Mucosa of descending colon (tissue), 3 donors: ENCODE measurements around the gene CFAP61. TPM values are rescaled to one million over a fixed set of nuclear protein-coding genes. Genes with fewer than 3 reads are reported as not detected.

Source experiments
- ATAC-seq: fragments of 200-7000 bp; cut with Tn5 transposase; one replicate; pipeline ENCODE4 v1.9.1; 2020; ENCODE audit warnings: mild to moderate bottlenecking, moderate library complexity
- DNase-seq, 3 donors: peaks; one replicate each; pipeline ENCODE4 v3.0.0-alpha.2; 2020
- H3K36me3 ChIP-seq: fragments of 200-600 bp; one replicate; pipeline ENCODE4 v1.8.0; 2021; ENCODE audit warnings: low read depth, mild to moderate bottlenecking
- H3K4me1 ChIP-seq: fragments of 200-600 bp; one replicate; pipeline ENCODE4 v1.8.0; 2021; ENCODE audit warnings: low read depth, mild to moderate bottlenecking
- H3K4me3 ChIP-seq: fragments of 200-600 bp; one replicate; pipeline ENCODE4 v1.8.0; 2021; ENCODE audit warnings: mild to moderate bottlenecking
- H3K9me3 ChIP-seq: fragments of 200-600 bp; one replicate; pipeline ENCODE4 v1.8.0; 2021; ENCODE audit warnings: mild to moderate bottlenecking
- CTCF ChIP-seq: fragments of 200-600 bp; IDR thresholded peaks from one replicate; pipeline ENCODE4 v1.8.0; 2022; ENCODE audit warnings: antibody characterized with exemption, mild to moderate bottlenecking
- intact Hi-C, 2 donors: fragments of 100-400 bp; cut with DNase I in 1 of 2; cut with micrococcal nuclease in 1 of 2; formaldehyde crosslinking; loops; one replicate each; pipeline versions ENCODE4 v1.11.0 to v1.11.1; 2022; cut with DNase I, micrococcal nuclease
- total RNA-seq, 3 donors: library from RNA; stranded (reverse); fragmentation: NEBNext Ultra II Directional in 2 of 3; extraction: Animal tissue kit (Norgen Biotek cat#: 25700) in 2 of 3; gene quantifications; one replicate each; pipeline versions ENCODE4 v1.2.1 to v1.2.4, GENCODE V29; 2021 to 2023
- donor health status: DM: no; HTN: no; CAD: no; lungs with moderate emphysema.
- donor health status: DM: no; HTN: no; CAD: no.
- donor health status: DM: no; HTN: yes; CAD: no.

CFAP61 gene
- total RNA-seq, 3 donors from 2014 or later, result 0.35 to 0.79 TPM; not detected in 1

DNA sequence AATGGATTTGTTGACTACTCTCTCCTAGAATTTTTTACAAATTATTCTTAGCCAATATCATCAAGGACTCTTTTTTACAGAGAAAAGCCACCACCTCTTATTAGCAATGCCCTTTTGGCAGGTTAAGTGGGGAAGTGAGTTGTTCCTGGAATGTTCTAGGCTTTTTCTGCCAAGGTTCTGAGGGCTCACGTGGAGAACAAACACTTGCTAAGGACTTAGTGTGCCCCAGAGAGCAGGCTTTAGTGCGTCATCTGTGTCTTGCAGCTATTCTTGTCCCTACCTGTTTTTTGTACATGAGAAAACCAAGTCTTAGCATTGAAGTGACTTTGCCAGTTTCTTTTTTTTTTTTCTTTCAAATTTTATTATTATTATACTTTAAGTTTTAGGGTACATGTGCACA, 33.5 kb downstream of the CFAP61 start:
- ATAC-seq, result no peak

DNA sequence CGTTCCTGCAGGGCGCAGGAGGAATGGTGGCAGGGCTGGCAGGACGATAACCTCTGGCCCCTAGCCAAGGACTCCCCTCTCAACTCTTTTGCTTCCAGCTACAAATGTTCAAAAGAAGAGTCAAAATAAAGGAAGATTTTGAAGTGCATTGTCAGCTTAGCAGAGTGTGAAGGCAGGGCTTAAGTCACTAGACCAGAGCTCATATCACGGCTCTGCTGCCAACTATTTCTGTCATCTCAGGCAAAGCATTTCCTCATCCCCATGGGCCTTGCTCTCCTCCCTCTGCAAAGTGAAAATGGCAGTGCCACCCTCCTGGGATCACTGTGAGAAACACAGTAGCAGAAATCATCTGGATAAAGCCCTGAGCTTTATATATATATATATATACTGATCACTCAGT, 36.7 kb downstream of the CFAP61 start:
- H3K36me3 ChIP-seq, result no peaks in the 10 kb centered on the region
- intact Hi-C loops, result no loop called here
- ATAC-seq (no peak), DNase-seq (no peak)
- H3K4me1 ChIP-seq, result no peaks in the 10 kb centered on the region
- H3K4me3 ChIP-seq, result no peak overlapping the region
- no peaks in the 10 kb centered on the region for H3K9me3 ChIP-seq
- no peak for TF ChIP-seq CTCF

More for the DNA sequence above, 33.5 kb downstream of the CFAP61 start:
- DNase-seq, result no peak
- intact Hi-C loops, result no loop called here
- no peaks in the 10 kb centered on the region for H3K36me3 ChIP-seq
- H3K4me1 ChIP-seq, result no peaks in the 10 kb centered on the region
- TF ChIP-seq CTCF, result no peak
- no peaks in the 10 kb centered on the region for H3K9me3 ChIP-seq
- H3K4me3 ChIP-seq, result no peak overlapping the region

DNA sequence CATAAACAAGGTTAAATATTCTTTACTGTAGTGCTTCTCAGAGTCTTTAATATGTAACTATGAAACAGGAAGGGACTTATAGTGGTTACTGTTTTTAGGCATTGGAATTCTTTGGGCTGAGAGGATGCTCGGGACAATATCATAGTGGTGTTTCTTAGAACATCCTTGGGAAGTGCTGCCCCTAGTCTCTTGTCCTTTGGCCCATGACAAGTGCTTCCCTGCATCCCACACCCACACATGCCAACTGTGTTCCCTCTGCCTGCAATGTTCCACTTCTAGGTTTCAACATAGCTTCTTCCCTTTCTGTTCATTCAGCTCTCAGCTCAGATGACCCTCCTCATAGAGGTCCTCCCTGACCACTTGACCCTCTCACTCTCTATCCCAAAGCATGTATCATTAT, 37.6 kb downstream of the CFAP61 start:
- DNase-seq (no peak), ATAC-seq (no peak)
- no peak for TF ChIP-seq CTCF
- Histone ChIP-seq H3K36me3 (no peaks in the 10 kb centered on the region), H3K4me3 (no peak overlapping the region), H3K9me3 (no peaks in the 10 kb centered on the region), H3K4me1 (no peaks in the 10 kb centered on the region)
- intact Hi-C loops, result no loop called here

- no peak for TF ChIP-seq CTCF
- no peak for ATAC-seq
- intact Hi-C loops, result no loop called here
- H3K36me3 ChIP-seq, result no peaks in the 10 kb centered on the region
- no peaks in the 10 kb centered on the region for H3K4me1 ChIP-seq
- H3K9me3 ChIP-seq, result no peaks in the 10 kb centered on the region
- no peak for DNase-seq
- no peak overlapping the region for H3K4me3 ChIP-seq
Observed at GRCh38 chr20:20092827-20093226, 40.5 kb downstream of the CFAP61 start.

GRCh38 chr20:20094410-20094809, 42.1 kb downstream of the CFAP61 start:
- no peak for TF ChIP-seq CTCF
- no peaks in the 10 kb centered on the region for H3K4me1 ChIP-seq
- intact Hi-C loops, result no loop called here
- DNase-seq (no peak), ATAC-seq (no peak)
- no peaks in the 10 kb centered on the region for H3K9me3 ChIP-seq
- H3K4me3 ChIP-seq, result no peak overlapping the region
- no peaks in the 10 kb centered on the region for H3K36me3 ChIP-seq
